H9 (cell line): ENCODE data around the gene NINL. TPM values are rescaled to one million over a fixed set of nuclear protein-coding genes. Genes with fewer than 3 reads are reported as not detected.

Experiments
- DNase-seq: peaks from one replicate; pipeline ENCODE4 v3.0.0-alpha.2; 2017
- H2AFZ ChIP-seq: one replicate; pipeline ENCODE4 v1.6.1; 2013; ENCODE audit warnings: mild to moderate bottlenecking, low read length, control low read depth, moderate library complexity
- H2AK5ac ChIP-seq: 2 replicates; pipeline ENCODE4 v1.6.1; 2013; ENCODE audit warnings: low read length, control low read depth, mixed read lengths; ENCODE audit not compliant: insufficient read length
- H2BK120ac ChIP-seq: one replicate; pipeline ENCODE4 v1.6.1; 2013; ENCODE audit warnings: low read depth, mild to moderate bottlenecking, low read length, control low read depth, inconsistent platforms; ENCODE audit not compliant: poor library complexity, severe bottlenecking
- H2BK12ac ChIP-seq: 2 replicates; pipeline ENCODE4 v1.6.1; 2013; ENCODE audit warnings: low read length, control low read depth, mixed read lengths, low read depth; ENCODE audit not compliant: insufficient read length
- H2BK15ac ChIP-seq: 2 replicates; pipeline ENCODE4 v1.6.1; 2013; ENCODE audit warnings: low read depth, low read length, control low read depth
- H2BK20ac ChIP-seq: one replicate; pipeline ENCODE4 v1.6.1; 2013; ENCODE audit warnings: low read depth, mild to moderate bottlenecking, low read length, control low read depth, inconsistent platforms; ENCODE audit not compliant: poor library complexity, severe bottlenecking
- H2BK5ac ChIP-seq: 2 replicates; pipeline ENCODE4 v1.6.1; 2013; ENCODE audit warnings: low read length, control low read depth, mixed read lengths; ENCODE audit not compliant: insufficient read length
- H3K14ac ChIP-seq: 2 replicates; pipeline ENCODE4 v1.6.1; 2013; ENCODE audit warnings: low read length, control low read depth; ENCODE audit not compliant: insufficient read depth
- H3K18ac ChIP-seq: 2 replicates; pipeline ENCODE4 v1.6.1; 2013; ENCODE audit warnings: low read depth, mild to moderate bottlenecking, mixed read lengths, low read length, control low read depth; ENCODE audit not compliant: insufficient read length
- H3K23ac ChIP-seq: 2 replicates; pipeline ENCODE4 v1.6.1; 2013; ENCODE audit warnings: low read length, control low read depth, mixed read lengths, low read depth; ENCODE audit not compliant: insufficient read length
- H3K23me2 ChIP-seq: 2 replicates; pipeline ENCODE4 v1.6.1; 2013; ENCODE audit warnings: low read depth, mild to moderate bottlenecking, mixed read lengths, low read length, control low read depth; ENCODE audit not compliant: insufficient read length, poor library complexity, severe bottlenecking
- H3K27ac ChIP-seq: 2 replicates; pipeline ENCODE4 v1.5.1; 2013; ENCODE audit warnings: low read length, control low read depth, mixed read lengths, low read depth; ENCODE audit not compliant: insufficient read length
- H3K27me3 ChIP-seq: 2 replicates; pipeline ENCODE4 v1.6.1; 2013; ENCODE audit warnings: low read length, control low read depth, inconsistent platforms; ENCODE audit not compliant: insufficient read depth
- H3K4ac ChIP-seq: 2 replicates; pipeline ENCODE4 v1.6.1; 2013; ENCODE audit warnings: low read depth, mild to moderate bottlenecking, control low read depth, inconsistent platforms, low read length, moderate library complexity
- H3K4me1 ChIP-seq: 2 replicates; pipeline ENCODE4 v1.6.1; 2013; ENCODE audit warnings: low read length, control low read depth, inconsistent platforms; ENCODE audit not compliant: insufficient read depth
- H3K4me2 ChIP-seq: 2 replicates; pipeline ENCODE4 v1.6.1; 2013; ENCODE audit warnings: low read length, control low read depth, mixed read lengths; ENCODE audit not compliant: insufficient read length, insufficient read depth
- H3K56ac ChIP-seq: 2 replicates; pipeline ENCODE4 v1.6.1; 2013; ENCODE audit warnings: low read depth, mild to moderate bottlenecking, mixed read lengths, low read length, control low read depth; ENCODE audit not compliant: insufficient read length
- H3K79me1 ChIP-seq: 2 replicates; pipeline ENCODE4 v1.6.1; 2013; ENCODE audit warnings: low read depth, mild to moderate bottlenecking, moderate library complexity, low read length, control low read depth, inconsistent platforms; ENCODE audit not compliant: insufficient read depth, poor library complexity, severe bottlenecking
- H3K79me2 ChIP-seq: 2 replicates; pipeline ENCODE4 v1.6.1; 2013; ENCODE audit warnings: low read length, control low read depth, inconsistent platforms; ENCODE audit not compliant: insufficient read depth
- H3K9ac ChIP-seq: 2 replicates; pipeline ENCODE4 v1.6.1; 2013; ENCODE audit warnings: low read length, control low read depth, mixed read lengths; ENCODE audit not compliant: insufficient read length; ENCODE audit errors: extremely low read depth
- H3K9me3 ChIP-seq: one replicate; pipeline ENCODE4 v1.6.1; 2013; ENCODE audit warnings: low read depth, low read length, inconsistent platforms; ENCODE audit not compliant: control insufficient read depth
- H3T11ph ChIP-seq: one replicate; pipeline ENCODE4 v1.6.1; 2013; ENCODE audit warnings: mild to moderate bottlenecking, low read length, control low read depth, inconsistent platforms
- H4K20me1 ChIP-seq: one replicate; pipeline ENCODE4 v1.6.1; 2013; ENCODE audit not compliant: control insufficient read depth, insufficient read length, insufficient read depth
- H4K5ac ChIP-seq: 2 replicates; pipeline ENCODE4 v1.6.1; 2013; ENCODE audit warnings: low read depth, mild to moderate bottlenecking, mixed read lengths, low read length, control low read depth; ENCODE audit not compliant: insufficient read length
- H4K8ac ChIP-seq: replicated peaks from 2 replicates; pipeline ENCODE4 v1.6.1; 2013; ENCODE audit warnings: low read length, control low read depth, mixed read lengths, low read depth; ENCODE audit not compliant: insufficient read length
- H4K91ac ChIP-seq: 2 replicates; pipeline ENCODE4 v1.6.1; 2013; ENCODE audit warnings: low read depth, mild to moderate bottlenecking, moderate library complexity, mixed read lengths, low read length, control low read depth; ENCODE audit not compliant: insufficient read length
- H3K27ac Mint-ChIP-seq, 3 experiments: 2 replicates in 2 of 3; 3 replicates in 1 of 3; pipeline ENCODE4 v1.8.0; 2020 to 2021; ENCODE audit warnings: mixed read lengths in 3 of 3, mild to moderate bottlenecking in 1 of 3, moderate library complexity in 1 of 3
- H3K27me3 Mint-ChIP-seq: 2 replicates; pipeline ENCODE4 v1.8.0; 2021; ENCODE audit warnings: low read depth, mild to moderate bottlenecking, moderate library complexity, mixed read lengths
- H3K36me3 Mint-ChIP-seq, 3 experiments: 2 replicates in 2 of 3; 3 replicates in 1 of 3; pipeline ENCODE4 v1.8.0; 2020 to 2021; ENCODE audit warnings: low read depth in 3 of 3, mixed read lengths in 3 of 3; ENCODE audit not compliant: insufficient read depth in 1 of 3
- H3K4me1 Mint-ChIP-seq, 2 experiments: 2 replicates each; pipeline ENCODE4 v1.8.0; 2020; ENCODE audit warnings: mixed read lengths in 2 of 2
- H3K4me3 Mint-ChIP-seq, 2 experiments: 2 replicates in 1 of 2; 3 replicates in 1 of 2; pipeline ENCODE4 v1.8.0; 2020 to 2021; ENCODE audit warnings: mild to moderate bottlenecking in 2 of 2, mixed read lengths in 2 of 2, moderate library complexity in 1 of 2
- H3K9me3 Mint-ChIP-seq, 2 experiments: 2 replicates in 1 of 2; 3 replicates in 1 of 2; pipeline ENCODE4 v1.8.0; 2020; ENCODE audit warnings: mild to moderate bottlenecking in 2 of 2, mixed read lengths in 2 of 2, moderate library complexity in 1 of 2
- CTCF ChIP-seq: fragments of 200-600 bp; sonication (generic); conservative IDR thresholded peaks from 3 replicates; pipeline ENCODE4 v1.8.0; 2021; ENCODE audit warnings: antibody characterized with exemption, mild to moderate bottlenecking
- WGBS: extraction: QIAGEN DNeasy Blood & Tissue Kit; methylation state at CpG from one replicate; pipeline ENCODE4 v1.1.7; 2013; ENCODE audit warnings: missing lambda C conversion rate, low lambda C conversion rate, mixed read lengths; ENCODE audit not compliant: insufficient read length; ENCODE audit errors: extremely low coverage; 5-methylcytosine and 5-hydroxymethylcytosine counted together
- total RNA-seq: library from RNA; stranded (reverse); gene quantifications from 2 replicates; pipeline ENCODE4 v1.2.1, GENCODE V29; 2021

Gene NINL
- total RNA-seq, 1 experiment from 2014 or later = 34.3 TPM

- no peak overlapping the region for H4K91ac ChIP-seq
These were observed 74.6 kb downstream of the NINL start for GRCh38 chr20:25510721-25511120.

More at GRCh38 chr20:25510721-25511120, 74.6 kb downstream of the NINL start:
- no peaks in the 10 kb centered on the region for H3K79me1 ChIP-seq
- Mint-ChIP-seq H3K4me3 (no peak overlapping the region), H3K4me1 (no peaks in the 10 kb centered on the region), H3K27me3 (no peaks in the 10 kb centered on the region), H3K27ac (no peak overlapping the region; a peak in 2 of 7 replicates), H3K36me3 (peaks cover 76 to 89% (median 89%) of the 10 kb centered on the region in 3 experiments), H3K9me3 (peaks cover 20 to 21% of the 10 kb centered on the region in 2 experiments)
- no peak overlapping the region for H3K14ac ChIP-seq
- no peak overlapping the region for H3K56ac ChIP-seq
- H3K23ac ChIP-seq = no peak overlapping the region
- H3K4me1 ChIP-seq = no peaks in the 10 kb centered on the region
- no peaks in the 10 kb centered on the region for H3K79me2 ChIP-seq
- H2AFZ ChIP-seq = no peak overlapping the region
- H2BK15ac ChIP-seq = no peak overlapping the region
- H2BK12ac ChIP-seq = no peak overlapping the region
- no CpG with 5 or more reads among the region's 7 CpGs for WGBS
- H4K5ac ChIP-seq = no peak overlapping the region
- no peak overlapping the region for H2AK5ac ChIP-seq
- no peaks in the 10 kb centered on the region for H3K27me3 ChIP-seq
- H3K9ac ChIP-seq = no peak overlapping the region
- H3K9me3 ChIP-seq = peaks cover 14% of the 10 kb centered on the region
- no peak for DNase-seq
- no peak overlapping the region for H2BK120ac ChIP-seq
- no peak overlapping the region for H3K4me2 ChIP-seq
- no peak overlapping the region for H2BK5ac ChIP-seq
- no peak overlapping the region for H3K4ac ChIP-seq
- H3K27ac ChIP-seq = no peak overlapping the region
- H4K8ac ChIP-seq = no peak overlapping the region
- no peaks in the 10 kb centered on the region for H4K20me1 ChIP-seq
- H3T11ph ChIP-seq = no peak overlapping the region
- no peak for TF ChIP-seq CTCF
- H3K23me2 ChIP-seq = no peaks in the 10 kb centered on the region
- no peak overlapping the region for H2BK20ac ChIP-seq
- H3K18ac ChIP-seq = no peak overlapping the region
